ENCODE measurements around the gene EP300. TPM values are rescaled to one million over a fixed set of nuclear protein-coding genes. Genes with fewer than 3 reads are reported as not detected.
A peak's percentile ranks its signal among the peaks of the same experiment; 100 is the strongest.

Gene EP300
- total and polyA plus RNA-seq, 10 donors, result 3.9 to 196 (median 113) TPM

- no peak overlapping the region for H3K27ac ChIP-seq
- intact Hi-C loops (cut with DNase I; ENCODE audit: low total_unique reads), result no loop called here
- no peak overlapping the region for H3K4me3 ChIP-seq
- TF ChIP-seq, protein P1, sequence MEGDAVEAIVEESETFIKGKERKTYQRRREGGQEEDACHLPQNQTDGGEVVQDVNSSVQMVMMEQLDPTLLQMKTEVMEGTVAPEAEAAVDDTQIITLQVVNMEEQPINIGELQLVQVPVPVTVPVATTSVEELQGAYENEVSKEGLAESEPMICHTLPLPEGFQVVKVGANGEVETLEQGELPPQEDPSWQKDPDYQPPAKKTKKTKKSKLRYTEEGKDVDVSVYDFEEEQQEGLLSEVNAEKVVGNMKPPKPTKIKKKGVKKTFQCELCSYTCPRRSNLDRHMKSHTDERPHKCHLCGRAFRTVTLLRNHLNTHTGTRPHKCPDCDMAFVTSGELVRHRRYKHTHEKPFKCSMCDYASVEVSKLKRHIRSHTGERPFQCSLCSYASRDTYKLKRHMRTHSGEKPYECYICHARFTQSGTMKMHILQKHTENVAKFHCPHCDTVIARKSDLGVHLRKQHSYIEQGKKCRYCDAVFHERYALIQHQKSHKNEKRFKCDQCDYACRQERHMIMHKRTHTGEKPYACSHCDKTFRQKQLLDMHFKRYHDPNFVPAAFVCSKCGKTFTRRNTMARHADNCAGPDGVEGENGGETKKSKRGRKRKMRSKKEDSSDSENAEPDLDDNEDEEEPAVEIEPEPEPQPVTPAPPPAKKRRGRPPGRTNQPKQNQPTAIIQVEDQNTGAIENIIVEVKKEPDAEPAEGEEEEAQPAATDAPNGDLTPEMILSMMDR (IDR thresholded peaks at IDR 0.05 in 8 of 11, conservative IDR thresholded peaks at IDR 0.05 in 3 of 11), result no peak
- no peak for TF ChIP-seq POLR2A (IDR thresholded peaks at IDR 0.05)
- TF ChIP-seq POLR2AphosphoS5 (IDR thresholded peaks at IDR 0.05), result no peak
- no peaks in the 10 kb centered on the region for H3K9me3 ChIP-seq
- no peaks in the 10 kb centered on the region for H3K27me3 ChIP-seq (replicated peaks in 1 of 7)
- no peak for DNase-seq
- H3K4me1 ChIP-seq, result peaks cover 0 to 2% (median 0%) of the 10 kb centered on the region in 6 donors
- 73 to 90% (median 86%) methylated on average over 2 of the region's 2 CpGs for WGBS, 5 donors
- H3K36me3 ChIP-seq, result no peaks in the 10 kb centered on the region
Measured at GRCh38 chr22:41191467-41191866, 99.1 kb downstream of the EP300 start.

DNA sequence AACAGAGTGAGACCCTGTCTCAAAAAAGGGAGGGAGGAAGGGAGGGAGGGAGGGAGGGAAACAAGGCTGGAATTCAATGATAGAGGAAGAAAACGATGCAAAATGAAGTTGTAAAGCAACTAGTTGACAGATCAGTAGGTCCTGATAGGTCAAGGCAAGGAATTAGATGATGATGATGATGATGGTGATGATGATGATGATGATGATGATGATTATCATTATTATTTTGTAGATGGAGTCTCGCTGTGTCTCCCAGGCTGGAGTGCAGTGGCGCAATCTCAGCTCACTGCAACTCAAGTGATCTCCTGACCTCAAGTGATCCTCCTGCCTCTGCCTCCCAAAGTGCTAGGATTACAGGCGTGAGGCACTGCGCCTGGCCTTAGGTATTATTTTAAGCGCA is 101.4 kb downstream of the EP300 start:
- TF ChIP-seq POLR2AphosphoS5 (IDR thresholded peaks at IDR 0.05) (no peak), POLR2A (IDR thresholded peaks at IDR 0.05) (no peak)
- TF ChIP-seq, protein P1 (IDR thresholded peaks at IDR 0.05 in 8 of 11, conservative IDR thresholded peaks at IDR 0.05 in 3 of 11), result no peak
- intact Hi-C loops (cut with DNase I; ENCODE audit: low total_unique reads), result no loop called here
- Histone ChIP-seq H3K36me3 (no peaks in the 10 kb centered on the region), H3K9me3 (no peaks in the 10 kb centered on the region), H3K4me3 (no peak overlapping the region), H3K27me3 (replicated peaks in 1 of 7) (peaks cover 0 to 6% (median 0%) of the 10 kb centered on the region in 7 donors), H3K4me1 (peaks cover 6 to 23% (median 20%) of the 10 kb centered on the region in 6 donors), H3K27ac (no peak overlapping the region)
- 90 to 98% (median 92%) methylated on average over 6 of the region's 6 CpGs for WGBS, 5 donors
- no peak for DNase-seq

GRCh38 chr22:41197038-41197972 is 104.9 kb downstream of the EP300 start:
- TF ChIP-seq POLR2A (IDR thresholded peaks at IDR 0.05) (no peak), POLR2AphosphoS5 (IDR thresholded peaks at IDR 0.05) (peak in 2 of 3 donors; percentile 69 to 72)
- TF ChIP-seq, protein P1 (IDR thresholded peaks at IDR 0.05 in 8 of 11, conservative IDR thresholded peaks at IDR 0.05 in 3 of 11), result peak in 5 of 11 experiments; percentile 12 to 39 (median 21)
- Histone ChIP-seq H3K4me1 (peaks cover 6 to 27% (median 20%) of the 10 kb centered on the region in 6 donors), H3K27me3 (replicated peaks in 1 of 7) (peaks cover 0 to 17% (median 0%) of the 10 kb centered on the region in 7 donors), H3K9me3 (no peaks in the 10 kb centered on the region), H3K36me3 (no peaks in the 10 kb centered on the region), H3K4me3 (peak overlapping the region; percentile 47 to 100 (median 96)), H3K27ac (peak overlapping the region in 4 of 8 donors; percentile 39 to 65 (median 42))
- intact Hi-C loops (cut with DNase I; ENCODE audit: low total_unique reads), result no loop called here
- WGBS, 5 donors, result 0 to 2% (median 1%) methylated on average over 55 to 91 of the region's 91 CpGs
- DNase-seq, result peak; percentile 94

GRCh38 chr22:41198027-41198580 is 105.7 kb downstream of the EP300 start:
- DNase-seq, result no peak
- intact Hi-C loops (cut with DNase I; ENCODE audit: low total_unique reads), result no loop called here
- peak overlapping the region; percentile 47 to 100 (median 96) for H3K4me3 ChIP-seq
- H3K27ac ChIP-seq, result peak overlapping the region in 4 of 8 donors; percentile 39 to 65 (median 42)
- H3K9me3 ChIP-seq, result no peaks in the 10 kb centered on the region
- WGBS, 5 donors, result 1 to 6% (median 3%) methylated on average over 9 of the region's 9 CpGs
- TF ChIP-seq, protein P1 (IDR thresholded peaks at IDR 0.05 in 8 of 11, conservative IDR thresholded peaks at IDR 0.05 in 3 of 11), result peak in 1 of 11 experiments; percentile 30
- no peak for TF ChIP-seq POLR2A (IDR thresholded peaks at IDR 0.05)
- peaks cover 0 to 18% (median 0%) of the 10 kb centered on the region in 7 donors for H3K27me3 ChIP-seq (replicated peaks in 1 of 7)
- no peaks in the 10 kb centered on the region for H3K36me3 ChIP-seq
- peaks cover 6 to 27% (median 20%) of the 10 kb centered on the region in 6 donors for H3K4me1 ChIP-seq

Data from spleen (tissue), 11 donors.